ENCODE results near the gene DVL1. TPM values are rescaled to one million over a fixed set of nuclear protein-coding genes. Genes with fewer than 3 reads are reported as not detected.

Gene DVL1
- total and polyA plus RNA-seq, 2 of the 13 experiments (the other 11 are each of a cell fraction or from before 2014, with no cell fraction given), result 30.8 to 60.4 TPM

DNA sequence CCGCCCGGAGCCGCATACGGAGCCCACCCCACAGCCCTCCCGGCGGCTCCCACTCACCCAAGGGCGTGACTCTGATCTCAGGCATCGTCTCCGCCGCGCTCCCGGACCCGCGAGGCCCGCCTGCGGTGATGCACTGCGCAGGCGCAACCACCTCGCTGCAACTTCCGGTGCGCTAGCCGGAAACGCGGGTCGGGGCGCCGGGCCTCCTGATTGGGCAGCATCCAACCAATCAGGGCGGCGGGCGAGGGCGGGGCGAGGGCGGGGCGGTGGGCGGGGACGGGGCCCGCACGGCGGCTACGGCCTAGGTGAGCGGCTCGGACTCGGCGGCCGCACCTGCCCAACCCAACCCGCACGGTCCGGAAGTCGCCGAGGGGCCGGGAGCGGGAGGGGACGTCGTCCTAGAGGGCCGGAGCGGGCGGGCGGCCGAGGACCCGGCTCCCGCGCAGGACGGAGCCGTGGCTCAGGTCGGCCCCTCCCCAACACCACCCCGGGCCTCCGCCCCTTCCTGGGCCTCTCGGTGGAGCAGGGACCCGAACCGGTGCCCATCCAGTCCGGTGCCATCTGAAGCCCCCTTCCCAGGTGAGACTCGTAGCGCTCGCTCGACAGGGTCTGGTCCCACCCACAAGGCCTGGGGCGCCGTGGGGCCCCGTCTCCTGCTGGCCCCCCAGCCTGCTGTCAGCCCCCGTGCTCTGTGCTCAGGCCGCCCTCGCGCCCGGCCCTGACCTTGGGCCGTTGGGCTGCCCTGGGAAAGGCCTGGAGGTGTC is 24.5 kb downstream of the DVL1 start, which contains the start of the genes CPTP and INTS11 (continued):
- 0 out of 2 replicates have a peak, but pooled peaks have one; percentile 47 for TF ChIP-seq IRF2 (CRISPR knock-in tag; IDR thresholded peaks at IDR 0.05)
- TF ChIP-seq, protein P1, sequence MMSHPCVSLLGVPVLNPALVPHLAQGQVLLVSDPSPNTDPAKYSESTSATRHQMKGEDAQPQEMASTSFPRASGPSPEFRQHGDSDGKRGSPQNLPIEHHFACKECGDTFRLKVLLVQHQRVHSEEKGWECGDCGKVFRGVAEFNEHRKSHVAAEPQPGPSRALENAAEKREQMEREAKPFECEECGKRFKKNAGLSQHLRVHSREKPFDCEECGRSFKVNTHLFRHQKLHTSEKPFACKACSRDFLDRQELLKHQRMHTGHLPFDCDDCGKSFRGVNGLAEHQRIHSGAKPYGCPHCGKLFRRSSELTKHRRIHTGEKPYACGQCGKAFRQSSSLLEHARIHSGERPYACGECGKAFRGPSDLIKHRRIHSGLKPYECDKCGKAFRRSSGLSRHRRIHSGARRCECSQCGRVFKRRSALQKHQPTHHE (CRISPR knock-in tag; IDR thresholded peaks at IDR 0.05; ENCODE audit: borderline replicate concordance), result no peak
- TF ChIP-seq AKAP8 (CRISPR knock-in tag; IDR thresholded peaks at IDR 0.05), result 0 out of 2 replicates have a peak, but pooled peaks have one; percentile 23
- no peak for TF ChIP-seq SOX5 (CRISPR knock-in tag; IDR thresholded peaks at IDR 0.05; ENCODE audit: borderline replicate concordance)
- TF ChIP-seq YEATS4 (CRISPR knock-in tag; IDR thresholded peaks at IDR 0.05; ENCODE audit: borderline replicate concordance), result peak; percentile 69; the same call in 1 of the 2 replicates
- TF ChIP-seq XRCC5 (optimal IDR thresholded peaks at IDR 0.05; ENCODE audit: low read length), result peak; percentile 12
- TF ChIP-seq JUNB (CRISPR knock-in tag; IDR thresholded peaks at IDR 0.05; ENCODE audit: borderline replicate concordance), result no peak
- peak; percentile 93 for TF ChIP-seq ZNF747 (CRISPR knock-in tag; IDR thresholded peaks at IDR 0.05; ENCODE audit: borderline replicate concordance)
- TF ChIP-seq, protein P2, sequence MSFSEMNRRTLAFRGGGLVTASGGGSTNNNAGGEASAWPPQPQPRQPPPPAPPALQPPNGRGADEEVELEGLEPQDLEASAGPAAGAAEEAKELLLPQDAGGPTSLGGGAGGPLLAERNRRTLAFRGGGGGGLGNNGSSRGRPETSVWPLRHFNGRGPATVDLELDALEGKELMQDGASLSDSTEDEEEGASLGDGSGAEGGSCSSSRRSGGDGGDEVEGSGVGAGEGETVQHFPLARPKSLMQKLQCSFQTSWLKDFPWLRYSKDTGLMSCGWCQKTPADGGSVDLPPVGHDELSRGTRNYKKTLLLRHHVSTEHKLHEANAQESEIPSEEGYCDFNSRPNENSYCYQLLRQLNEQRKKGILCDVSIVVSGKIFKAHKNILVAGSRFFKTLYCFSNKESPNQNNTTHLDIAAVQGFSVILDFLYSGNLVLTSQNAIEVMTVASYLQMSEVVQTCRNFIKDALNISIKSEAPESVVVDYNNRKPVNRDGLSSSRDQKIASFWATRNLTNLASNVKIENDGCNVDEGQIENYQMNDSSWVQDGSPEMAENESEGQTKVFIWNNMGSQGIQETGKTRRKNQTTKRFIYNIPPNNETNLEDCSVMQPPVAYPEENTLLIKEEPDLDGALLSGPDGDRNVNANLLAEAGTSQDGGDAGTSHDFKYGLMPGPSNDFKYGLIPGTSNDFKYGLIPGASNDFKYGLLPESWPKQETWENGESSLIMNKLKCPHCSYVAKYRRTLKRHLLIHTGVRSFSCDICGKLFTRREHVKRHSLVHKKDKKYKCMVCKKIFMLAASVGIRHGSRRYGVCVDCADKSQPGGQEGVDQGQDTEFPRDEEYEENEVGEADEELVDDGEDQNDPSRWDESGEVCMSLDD (CRISPR knock-in tag; IDR thresholded peaks at IDR 0.05; ENCODE audit: borderline replicate concordance), result no peak
- no peak; the same call in 1 of the 2 replicates for TF ChIP-seq ZNF274 (CRISPR knock-in tag; IDR thresholded peaks at IDR 0.05)
- peak; percentile 55 for TF ChIP-seq MED8 (CRISPR knock-in tag; IDR thresholded peaks at IDR 0.05; ENCODE audit: insufficient replicate concordance)
- peak; percentile 66; the same call in 1 of the 2 replicates for TF ChIP-seq KDM5A (IDR thresholded peaks at IDR 0.05; ENCODE audit: borderline replicate concordance, low read length)
- TF ChIP-seq, protein P3, sequence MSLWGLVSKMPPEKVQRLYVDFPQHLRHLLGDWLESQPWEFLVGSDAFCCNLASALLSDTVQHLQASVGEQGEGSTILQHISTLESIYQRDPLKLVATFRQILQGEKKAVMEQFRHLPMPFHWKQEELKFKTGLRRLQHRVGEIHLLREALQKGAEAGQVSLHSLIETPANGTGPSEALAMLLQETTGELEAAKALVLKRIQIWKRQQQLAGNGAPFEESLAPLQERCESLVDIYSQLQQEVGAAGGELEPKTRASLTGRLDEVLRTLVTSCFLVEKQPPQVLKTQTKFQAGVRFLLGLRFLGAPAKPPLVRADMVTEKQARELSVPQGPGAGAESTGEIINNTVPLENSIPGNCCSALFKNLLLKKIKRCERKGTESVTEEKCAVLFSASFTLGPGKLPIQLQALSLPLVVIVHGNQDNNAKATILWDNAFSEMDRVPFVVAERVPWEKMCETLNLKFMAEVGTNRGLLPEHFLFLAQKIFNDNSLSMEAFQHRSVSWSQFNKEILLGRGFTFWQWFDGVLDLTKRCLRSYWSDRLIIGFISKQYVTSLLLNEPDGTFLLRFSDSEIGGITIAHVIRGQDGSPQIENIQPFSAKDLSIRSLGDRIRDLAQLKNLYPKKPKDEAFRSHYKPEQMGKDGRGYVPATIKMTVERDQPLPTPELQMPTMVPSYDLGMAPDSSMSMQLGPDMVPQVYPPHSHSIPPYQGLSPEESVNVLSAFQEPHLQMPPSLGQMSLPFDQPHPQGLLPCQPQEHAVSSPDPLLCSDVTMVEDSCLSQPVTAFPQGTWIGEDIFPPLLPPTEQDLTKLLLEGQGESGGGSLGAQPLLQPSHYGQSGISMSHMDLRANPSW (CRISPR knock-in tag; IDR thresholded peaks at IDR 0.05; ENCODE audit: borderline replicate concordance), result no peak
- TF ChIP-seq, protein P4, sequence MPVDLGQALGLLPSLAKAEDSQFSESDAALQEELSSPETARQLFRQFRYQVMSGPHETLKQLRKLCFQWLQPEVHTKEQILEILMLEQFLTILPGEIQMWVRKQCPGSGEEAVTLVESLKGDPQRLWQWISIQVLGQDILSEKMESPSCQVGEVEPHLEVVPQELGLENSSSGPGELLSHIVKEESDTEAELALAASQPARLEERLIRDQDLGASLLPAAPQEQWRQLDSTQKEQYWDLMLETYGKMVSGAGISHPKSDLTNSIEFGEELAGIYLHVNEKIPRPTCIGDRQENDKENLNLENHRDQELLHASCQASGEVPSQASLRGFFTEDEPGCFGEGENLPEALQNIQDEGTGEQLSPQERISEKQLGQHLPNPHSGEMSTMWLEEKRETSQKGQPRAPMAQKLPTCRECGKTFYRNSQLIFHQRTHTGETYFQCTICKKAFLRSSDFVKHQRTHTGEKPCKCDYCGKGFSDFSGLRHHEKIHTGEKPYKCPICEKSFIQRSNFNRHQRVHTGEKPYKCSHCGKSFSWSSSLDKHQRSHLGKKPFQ (CRISPR knock-in tag; IDR thresholded peaks at IDR 0.05; ENCODE audit: insufficient replicate concordance), result peak; percentile 50
- TF ChIP-seq RFXANK (CRISPR knock-in tag; IDR thresholded peaks at IDR 0.05), result no peak
- TF ChIP-seq JUN (CRISPR knock-in tag; IDR thresholded peaks at IDR 0.05), result no peak
- no peak for TF ChIP-seq NR2F6 (IDR thresholded peaks at IDR 0.05)
- peak; percentile 41; the same call in 1 of the 2 replicates for TF ChIP-seq NR2F6 (CRISPR knock-in tag; IDR thresholded peaks at IDR 0.05)
- no peak for TF ChIP-seq RFX1 (IDR thresholded peaks at IDR 0.05)
- TF ChIP-seq, protein P5, sequence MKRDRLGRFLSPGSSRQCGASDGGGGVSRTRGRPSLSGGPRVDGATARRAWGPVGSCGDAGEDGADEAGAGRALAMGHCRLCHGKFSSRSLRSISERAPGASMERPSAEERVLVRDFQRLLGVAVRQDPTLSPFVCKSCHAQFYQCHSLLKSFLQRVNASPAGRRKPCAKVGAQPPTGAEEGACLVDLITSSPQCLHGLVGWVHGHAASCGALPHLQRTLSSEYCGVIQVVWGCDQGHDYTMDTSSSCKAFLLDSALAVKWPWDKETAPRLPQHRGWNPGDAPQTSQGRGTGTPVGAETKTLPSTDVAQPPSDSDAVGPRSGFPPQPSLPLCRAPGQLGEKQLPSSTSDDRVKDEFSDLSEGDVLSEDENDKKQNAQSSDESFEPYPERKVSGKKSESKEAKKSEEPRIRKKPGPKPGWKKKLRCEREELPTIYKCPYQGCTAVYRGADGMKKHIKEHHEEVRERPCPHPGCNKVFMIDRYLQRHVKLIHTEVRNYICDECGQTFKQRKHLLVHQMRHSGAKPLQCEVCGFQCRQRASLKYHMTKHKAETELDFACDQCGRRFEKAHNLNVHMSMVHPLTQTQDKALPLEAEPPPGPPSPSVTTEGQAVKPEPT (CRISPR knock-in tag; IDR thresholded peaks at IDR 0.05; ENCODE audit: low read depth), result no peak

All from HepG2 (cell line).